ENCODE data around the gene FRY. TPM values are rescaled to one million over a fixed set of nuclear protein-coding genes. Genes with fewer than 3 reads are reported as not detected.
A peak's percentile ranks its signal among the peaks of the same experiment; 100 is the strongest.

The FRY gene
- total RNA-seq, 2 donors from 2014 or later, result 122 to 165 TPM

GRCh38 chr13:32165796-32166195 lies 134.2 kb downstream of the FRY start:
- H3K4me1 ChIP-seq (ENCODE audit: control insufficient read depth in 1 of 2, low read depth in 2 of 2), result peaks cover 5 to 26% of the 10 kb centered on the region in 2 donors
- no peaks in the 10 kb centered on the region for H3K27me3 ChIP-seq (replicated peaks; ENCODE audit: insufficient read depth)
- DNase-seq (ENCODE audit: low spot score) (no peak), ATAC-seq (ENCODE audit: insufficient number of reproducible peaks, low FRiP score, low read depth) (no peak)
- TF ChIP-seq CTCF (IDR thresholded peaks at IDR 0.05), result no peak
- peak overlapping the region in 1 of 2 donors; percentile 21 for H3K27ac ChIP-seq
- H3K4me3 ChIP-seq, result no peak overlapping the region
- H3K36me3 ChIP-seq, result peaks cover 5% of the 10 kb centered on the region
- no peaks in the 10 kb centered on the region for H3K9me3 ChIP-seq

- TF ChIP-seq CTCF (IDR thresholded peaks at IDR 0.05), result no peak
- Histone ChIP-seq H3K9me3 (no peaks in the 10 kb centered on the region), H3K27me3 (replicated peaks; ENCODE audit: insufficient read depth) (no peaks in the 10 kb centered on the region), H3K36me3 (peaks cover 11% of the 10 kb centered on the region), H3K4me3 (no peak overlapping the region), H3K4me1 (ENCODE audit: control insufficient read depth in 1 of 2, low read depth in 2 of 2) (peaks cover 5 to 26% of the 10 kb centered on the region in 2 donors), H3K27ac (no peak overlapping the region)
- DNase-seq (ENCODE audit: low spot score), result no peak
- no peak for ATAC-seq (ENCODE audit: insufficient number of reproducible peaks, low FRiP score, low read depth)
Measured at GRCh38 chr13:32168131-32168530, 136.6 kb downstream of the FRY start.

GRCh38 chr13:32170841-32171240 lies 139.3 kb downstream of the FRY start:
- no peak overlapping the region for H3K27ac ChIP-seq
- peaks cover 0 to 11% of the 10 kb centered on the region in 2 donors for H3K4me1 ChIP-seq (ENCODE audit: control insufficient read depth in 1 of 2, low read depth in 2 of 2)
- ATAC-seq (ENCODE audit: insufficient number of reproducible peaks, low FRiP score, low read depth), result no peak
- no peaks in the 10 kb centered on the region for H3K27me3 ChIP-seq (replicated peaks; ENCODE audit: insufficient read depth)
- no peak for DNase-seq (ENCODE audit: low spot score)
- no peaks in the 10 kb centered on the region for H3K9me3 ChIP-seq
- H3K4me3 ChIP-seq, result no peak overlapping the region
- TF ChIP-seq CTCF (IDR thresholded peaks at IDR 0.05), result no peak
- H3K36me3 ChIP-seq, result peaks cover 11% of the 10 kb centered on the region

- Histone ChIP-seq H3K4me3 (no peak overlapping the region), H3K9me3 (no peaks in the 10 kb centered on the region), H3K36me3 (peaks cover 11% of the 10 kb centered on the region), H3K27ac (no peak overlapping the region), H3K4me1 (ENCODE audit: control insufficient read depth in 1 of 2, low read depth in 2 of 2) (no peaks in the 10 kb centered on the region), H3K27me3 (replicated peaks; ENCODE audit: insufficient read depth) (no peaks in the 10 kb centered on the region)
- DNase-seq (ENCODE audit: low spot score) (no peak), ATAC-seq (ENCODE audit: insufficient number of reproducible peaks, low FRiP score, low read depth) (no peak)
- no peak for TF ChIP-seq CTCF (IDR thresholded peaks at IDR 0.05)
Measured at GRCh38 chr13:32173881-32174280, 142.3 kb downstream of the FRY start.

- no peak for ATAC-seq (ENCODE audit: insufficient number of reproducible peaks, low FRiP score, low read depth)
Measured at GRCh38 chr13:32174366-32174765, 142.8 kb downstream of the FRY start.

More at GRCh38 chr13:32174366-32174765, 142.8 kb downstream of the FRY start:
- no peaks in the 10 kb centered on the region for H3K9me3 ChIP-seq
- H3K27ac ChIP-seq, result no peak overlapping the region
- H3K36me3 ChIP-seq, result peaks cover 13% of the 10 kb centered on the region
- no peaks in the 10 kb centered on the region for H3K27me3 ChIP-seq (replicated peaks; ENCODE audit: insufficient read depth)
- TF ChIP-seq CTCF (IDR thresholded peaks at IDR 0.05), result no peak
- H3K4me1 ChIP-seq (ENCODE audit: control insufficient read depth in 1 of 2, low read depth in 2 of 2), result no peaks in the 10 kb centered on the region
- no peak for DNase-seq (ENCODE audit: low spot score)
- H3K4me3 ChIP-seq, result no peak overlapping the region
